WERI-Rb-1 (cell line): ENCODE results near the gene NKAIN4.

ENCODE experiments used
- DNase-seq: peaks from one replicate; pipeline ENCODE4 v3.0.0-alpha.2; 2020
- H3K27ac ChIP-seq: fragments of 250-450 bp; sonication (Bioruptor Pico); 2 replicates; pipeline ENCODE4 v1.5.1; 2020; ENCODE audit warnings: mild to moderate bottlenecking, moderate library complexity
- H3K27me3 ChIP-seq: fragments of 250-450 bp; sonication (Bioruptor Pico); 2 replicates; pipeline ENCODE4 v1.5.1; 2021; ENCODE audit warnings: mild to moderate bottlenecking, low read depth, moderate library complexity; ENCODE audit not compliant: insufficient read depth, severe bottlenecking
- H3K36me3 ChIP-seq: fragments of 250-450 bp; sonication (Bioruptor Pico); 2 replicates; pipeline ENCODE4 v1.5.1; 2020; ENCODE audit warnings: mild to moderate bottlenecking, moderate library complexity
- H3K4me3 ChIP-seq: 2 replicates; pipeline ENCODE4 v1.5.1; 2011; ENCODE audit warnings: low read depth, mild to moderate bottlenecking, control low read depth, low read length
- H3K9me3 ChIP-seq: fragments of 250-450 bp; sonication (Bioruptor Pico); 2 replicates; pipeline ENCODE4 v1.5.1; 2021; ENCODE audit warnings: mild to moderate bottlenecking, moderate library complexity; ENCODE audit not compliant: severe bottlenecking
- CTCF ChIP-seq: IDR thresholded peaks from 2 replicates; pipeline ENCODE4 v1.5.1; 2011; ENCODE audit warnings: low read depth, mild to moderate bottlenecking, control low read depth, inconsistent platforms, low read length

NKAIN4 gene

GRCh38 chr20:63269724-63270123, 15.5 kb upstream of the NKAIN4 start:
- Histone ChIP-seq H3K4me3 (no peak overlapping the region), H3K36me3 (no peaks in the 10 kb centered on the region), H3K9me3 (no peaks in the 10 kb centered on the region), H3K27me3 (no peaks in the 10 kb centered on the region), H3K27ac (no peak overlapping the region)
- no peak for DNase-seq
- TF ChIP-seq CTCF = no peak

- no peaks in the 10 kb centered on the region for H3K27me3 ChIP-seq
- no peaks in the 10 kb centered on the region for H3K36me3 ChIP-seq
- TF ChIP-seq CTCF = no peak
- no peaks in the 10 kb centered on the region for H3K9me3 ChIP-seq
- H3K27ac ChIP-seq = peak overlapping the region; percentile 77
- DNase-seq = peak; percentile 52
- peak overlapping the region; percentile 33 for H3K4me3 ChIP-seq
Measured at GRCh38 chr20:63268671-63269439, 14.6 kb upstream of the NKAIN4 start.

- no peaks in the 10 kb centered on the region for H3K27me3 ChIP-seq
- no peak for TF ChIP-seq CTCF
- peak overlapping the region; percentile 77 for H3K27ac ChIP-seq
- H3K9me3 ChIP-seq = no peaks in the 10 kb centered on the region
- H3K4me3 ChIP-seq = peak overlapping the region; percentile 33
- H3K36me3 ChIP-seq = no peaks in the 10 kb centered on the region
- DNase-seq = peak; percentile 52
Measured at GRCh38 chr20:63268256-63268655, 14.0 kb upstream of the NKAIN4 start.

GRCh38 chr20:63267691-63268090, 13.4 kb upstream of the NKAIN4 start:
- H3K4me3 ChIP-seq = no peak overlapping the region
- no peak for TF ChIP-seq CTCF
- no peak overlapping the region for H3K27ac ChIP-seq
- no peaks in the 10 kb centered on the region for H3K9me3 ChIP-seq
- DNase-seq = no peak
- no peaks in the 10 kb centered on the region for H3K36me3 ChIP-seq
- no peaks in the 10 kb centered on the region for H3K27me3 ChIP-seq

- no peak for DNase-seq
- Histone ChIP-seq H3K4me3 (no peak overlapping the region), H3K36me3 (no peaks in the 10 kb centered on the region), H3K27ac (no peak overlapping the region), H3K27me3 (no peaks in the 10 kb centered on the region), H3K9me3 (no peaks in the 10 kb centered on the region)
- no peak for TF ChIP-seq CTCF
Measured at GRCh38 chr20:63265891-63266515, 11.7 kb upstream of the NKAIN4 start.

- H3K9me3 ChIP-seq = no peaks in the 10 kb centered on the region
- no peak overlapping the region for H3K4me3 ChIP-seq
- no peak overlapping the region for H3K27ac ChIP-seq
- no peak for TF ChIP-seq CTCF
- H3K36me3 ChIP-seq = no peaks in the 10 kb centered on the region
- DNase-seq = no peak
- no peaks in the 10 kb centered on the region for H3K27me3 ChIP-seq
Measured at GRCh38 chr20:63264519-63264918, 10.3 kb upstream of the NKAIN4 start.
